HEK293T (cell line): ENCODE results near the gene RAD51B.

Experiments used
- CTCF ChIA-PET: fragments of 350-600 bp; formaldehyde crosslinking; extraction: SDS; loops from one replicate; lab custom pipeline; 2021; ENCODE audit warnings: antibody characterized with exemption, inconsistent platforms; lab: Yijun Ruan, JAX
- POLR2A ChIA-PET: fragments of 350-600 bp; formaldehyde crosslinking; extraction: SDS; loops from one replicate; lab custom pipeline; 2020; ENCODE audit warnings: antibody characterized with exemption, inconsistent platforms; lab: Yijun Ruan, JAX
- DNase-seq: peaks from one replicate; pipeline ENCODE4 v3.0.0; 2012; ENCODE audit warnings: mixed read lengths; ENCODE audit errors: extremely low spot score
- ARNT ChIP-seq: fragments of 450-650 bp; IDR thresholded peaks from 2 replicates; pipeline ENCODE4 v1.6.1; 2017; ENCODE audit warnings: mild to moderate bottlenecking
- BHLHE40 ChIP-seq: fragments of 450-650 bp; IDR thresholded peaks from 2 replicates; pipeline ENCODE4 v1.6.1; 2016; ENCODE audit warnings: mild to moderate bottlenecking, moderate library complexity, borderline replicate concordance
- CTBP1 ChIP-seq: fragments of 450-650 bp; IDR thresholded peaks from 2 replicates; pipeline ENCODE4 v1.6.1; 2016; ENCODE audit warnings: borderline replicate concordance
- ELF4 ChIP-seq: fragments of 450-650 bp; IDR thresholded peaks from 2 replicates; pipeline ENCODE4 v1.6.1; 2017; ENCODE audit warnings: antibody characterized with exemption
- FOXA1 ChIP-seq: fragments of 450-650 bp; IDR thresholded peaks from 2 replicates; pipeline ENCODE4 v1.6.1; 2016; ENCODE audit warnings: mild to moderate bottlenecking
- FOXK2 ChIP-seq: fragments of 450-650 bp; IDR thresholded peaks from 2 replicates; pipeline ENCODE4 v1.6.1; 2016; ENCODE audit warnings: mild to moderate bottlenecking
- FOXM1 ChIP-seq: fragments of 450-650 bp; IDR thresholded peaks from 2 replicates; pipeline ENCODE4 v1.6.1; 2017; ENCODE audit warnings: mild to moderate bottlenecking, borderline replicate concordance
- HDGF ChIP-seq: fragments of 450-650 bp; IDR thresholded peaks from 2 replicates; pipeline ENCODE4 v1.6.1; 2017; ENCODE audit warnings: antibody characterized with exemption, borderline replicate concordance
- L3MBTL2 ChIP-seq: fragments of 450-650 bp; conservative IDR thresholded peaks from 2 replicates; pipeline ENCODE4 v1.6.1; 2016; ENCODE audit warnings: mild to moderate bottlenecking
- LEF1 ChIP-seq: fragments of 450-650 bp; IDR thresholded peaks from 2 replicates; pipeline ENCODE4 v1.6.1; 2017; ENCODE audit warnings: mild to moderate bottlenecking, borderline replicate concordance
- NFRKB ChIP-seq: fragments of 450-650 bp; IDR thresholded peaks from 2 replicates; pipeline ENCODE4 v1.6.1; 2016; ENCODE audit warnings: mild to moderate bottlenecking, moderate library complexity
- PKNOX1 ChIP-seq: fragments of 450-650 bp; IDR thresholded peaks from 2 replicates; pipeline ENCODE4 v1.6.1; 2016
- SP1 ChIP-seq: fragments of 450-650 bp; IDR thresholded peaks from 2 replicates; pipeline ENCODE4 v1.6.1; 2017
- SUZ12 ChIP-seq: fragments of 450-650 bp; IDR thresholded peaks from 2 replicates; pipeline ENCODE4 v1.6.1; 2016; ENCODE audit warnings: mild to moderate bottlenecking
- TARDBP ChIP-seq: fragments of 450-650 bp; IDR thresholded peaks from 2 replicates; pipeline ENCODE4 v1.6.1; 2016
- ZNF384 ChIP-seq: fragments of 450-650 bp; IDR thresholded peaks from 2 replicates; pipeline ENCODE4 v1.6.1; 2016

Gene RAD51B

GRCh38 chr14:68627868-68628604 lies 808.5 kb downstream of the RAD51B start:
- DNase-seq = no peak
- ChIA-PET CTCF (no interaction called here), POLR2A (no interaction called here)
- TF ChIP-seq ARNT (no peak), CTBP1 (no peak), SP1 (no peak), FOXK2 (no peak), FOXA1 (no peak), BHLHE40 (no peak)

- ChIA-PET POLR2A (no interaction called here), CTCF (no interaction called here)
- TF ChIP-seq LEF1 = no peak
- no peak for TF ChIP-seq NFRKB
- no peak for TF ChIP-seq BHLHE40
- no peak for TF ChIP-seq FOXM1
- no peak for TF ChIP-seq FOXK2
- TF ChIP-seq ELF4 = no peak
- TF ChIP-seq ZNF384 = no peak
- no peak for TF ChIP-seq TARDBP
- no peak for TF ChIP-seq SP1
- no peak for TF ChIP-seq PKNOX1
- TF ChIP-seq FOXA1 = no peak
- no peak for TF ChIP-seq CTBP1
- no peak for TF ChIP-seq L3MBTL2
- no peak for TF ChIP-seq SUZ12
- no peak for TF ChIP-seq HDGF
- TF ChIP-seq ARNT = no peak
- no peak for DNase-seq
Observed at GRCh38 chr14:68628605-68629310, 809.2 kb downstream of the RAD51B start.

- POLR2A ChIA-PET = no interaction called here
- CTCF ChIA-PET = no interaction called here
- no peak for TF ChIP-seq CTBP1
- no peak for TF ChIP-seq SUZ12
- no peak for TF ChIP-seq ARNT
- no peak for TF ChIP-seq TARDBP
- TF ChIP-seq PKNOX1 = no peak
- no peak for TF ChIP-seq SP1
- no peak for TF ChIP-seq FOXM1
- TF ChIP-seq ZNF384 = no peak
- TF ChIP-seq FOXA1 = no peak
- TF ChIP-seq NFRKB = no peak
- no peak for TF ChIP-seq LEF1
- TF ChIP-seq BHLHE40 = no peak
- no peak for DNase-seq
Observed at GRCh38 chr14:68630081-68630571, 810.5 kb downstream of the RAD51B start.

- TF ChIP-seq SUZ12 (no peak), FOXM1 (no peak), FOXA1 (no peak), BHLHE40 (no peak), LEF1 (no peak), FOXK2 (no peak)
- ChIA-PET POLR2A (no interaction called here), CTCF (no interaction called here)
- DNase-seq = no peak
Observed at GRCh38 chr14:68630611-68631393, 811.2 kb downstream of the RAD51B start.

- no peak for DNase-seq
- POLR2A ChIA-PET = no interaction called here
- TF ChIP-seq HDGF = no peak
- no peak for TF ChIP-seq SP1
- TF ChIP-seq L3MBTL2 = no peak
- no peak for TF ChIP-seq NFRKB
- no peak for TF ChIP-seq ARNT
- TF ChIP-seq SUZ12 = no peak
- TF ChIP-seq FOXM1 = no peak
- no peak for TF ChIP-seq PKNOX1
- no peak for TF ChIP-seq BHLHE40
- CTCF ChIA-PET = no interaction called here
Observed at GRCh38 chr14:68631394-68632053, 811.9 kb downstream of the RAD51B start.
